HG03575 (cell line): Measurements from ENCODE around the gene CXorf38.

Experiments used
- ATAC-seq: cut with Tn5 transposase; IDR thresholded peaks from one replicate; pipeline ENCODE4 v1.9.1; 2021; ENCODE audit not compliant: unreplicated experiment, insufficient number of reproducible peaks, low FRiP score; ENCODE audit errors: extremely low read depth

Gene CXorf38

DNA sequence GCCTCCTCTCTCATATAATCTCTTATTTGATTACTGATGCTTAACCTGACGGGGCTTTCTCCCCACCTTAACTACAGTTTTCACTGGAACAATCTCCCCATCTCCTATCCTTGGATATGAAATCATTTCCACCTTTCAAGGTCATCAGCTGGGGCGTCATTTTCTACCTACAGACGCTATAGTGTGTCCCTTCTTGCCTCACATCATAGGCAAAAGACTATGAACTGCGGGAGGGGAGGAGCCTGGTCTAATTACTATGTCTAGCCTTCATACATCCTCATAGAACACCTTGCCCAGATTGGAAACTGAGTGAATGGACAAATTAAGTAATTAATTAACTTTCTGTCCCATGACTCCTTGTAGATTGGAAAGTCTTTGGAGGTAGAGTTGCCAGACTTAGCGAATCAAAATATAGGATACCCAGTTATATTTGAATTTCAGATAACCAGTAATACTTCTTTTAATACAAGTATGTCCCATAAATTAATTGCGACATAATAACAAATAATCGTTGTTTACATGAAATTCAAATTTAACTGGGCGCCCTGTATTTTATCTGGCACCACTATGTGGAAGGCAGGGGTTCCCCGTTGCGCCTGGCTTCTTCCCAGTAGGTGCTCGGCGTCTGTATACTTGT is 67.3 kb downstream of the CXorf38 start:
- ATAC-seq = no peak

DNA sequence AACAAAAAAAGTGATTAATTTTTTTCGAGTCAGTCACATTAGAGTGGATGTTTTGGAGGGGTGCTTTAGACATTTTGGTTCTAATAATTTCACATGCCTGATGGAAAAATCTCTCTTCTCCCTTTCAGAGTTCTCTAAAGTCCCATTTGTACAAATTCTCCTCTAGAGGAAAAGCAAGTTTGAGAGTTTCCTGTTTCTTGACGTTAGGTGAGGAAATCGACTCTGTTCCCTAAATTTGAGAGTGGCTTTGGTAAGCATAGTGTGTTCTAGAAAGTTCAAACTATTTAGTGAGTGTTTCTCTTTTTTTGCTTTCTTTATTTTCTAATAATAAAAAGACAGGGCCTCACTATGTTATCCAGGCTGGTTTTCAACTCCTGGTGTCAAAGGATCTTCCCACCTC is 68.2 kb downstream of the CXorf38 start:
- ATAC-seq = no peak

DNA sequence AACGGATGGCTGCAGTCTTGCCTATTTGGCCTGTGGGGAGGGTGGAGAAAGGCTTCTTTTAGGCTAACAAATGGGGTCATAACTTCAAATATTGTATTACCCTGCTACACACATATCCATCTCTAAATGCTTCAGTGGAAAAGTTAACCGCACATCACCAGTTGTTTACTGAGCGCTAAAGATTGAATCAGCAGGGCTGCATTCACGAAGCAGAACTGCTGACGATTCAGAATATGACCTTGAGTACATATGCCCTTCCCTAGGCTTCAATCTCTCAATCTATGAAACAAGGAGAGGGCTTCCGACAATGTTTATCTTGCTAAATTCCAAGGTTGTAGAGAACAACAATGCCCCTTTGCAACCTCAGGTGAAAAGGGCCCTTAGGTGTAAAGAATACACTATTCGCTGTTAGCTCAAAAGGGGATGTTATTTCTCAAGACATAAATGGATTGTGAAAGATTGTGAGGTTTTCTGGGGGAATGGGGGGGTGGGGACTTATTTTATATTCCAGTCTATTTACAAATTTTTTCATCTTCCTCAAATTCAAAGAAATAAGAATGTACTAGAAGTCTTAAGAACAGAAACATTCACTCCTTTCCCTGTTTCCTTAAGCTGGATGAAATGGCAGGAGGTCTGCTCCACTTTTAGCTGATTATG is 69.2 kb downstream of the CXorf38 start:
- no peak for ATAC-seq
